SU-DHL-6 (cell line): ENCODE measurements around the gene CORO2A.

Experiments used
- H2AFZ ChIP-seq: fragments of 200-600 bp; sonication (generic); 2 replicates; pipeline ENCODE4 v1.6.1; 2014; ENCODE audit warnings: low read depth, mild to moderate bottlenecking, moderate library complexity, mixed read lengths, antibody characterized with exemption, low read length; ENCODE audit not compliant: severe bottlenecking
- H3F3A ChIP-seq: fragments of 200-600 bp; shearing (Covaris generic); 2 replicates; pipeline ENCODE4 v1.6.0; 2016; ENCODE audit warnings: antibody characterized with exemption, mild to moderate bottlenecking; ENCODE audit not compliant: insufficient read depth
- H3K27ac ChIP-seq: fragments of 200-600 bp; sonication (generic); 2 replicates; pipeline ENCODE4 v1.5.1; 2016; ENCODE audit warnings: low read depth, mild to moderate bottlenecking, low read length, moderate library complexity, mixed read lengths
- H3K27me3 ChIP-seq: fragments of 200-600 bp; sonication (generic), shearing (Covaris generic); 2 replicates; pipeline ENCODE4 v1.6.0; 2014; ENCODE audit warnings: mild to moderate bottlenecking, low read length
- H3K36me3 ChIP-seq: fragments of 200-600 bp; sonication (generic); 2 replicates; pipeline ENCODE4 v1.6.1; 2014; ENCODE audit warnings: mild to moderate bottlenecking, low read length, mixed read lengths
- H3K4me2 ChIP-seq: fragments of 300-600, 200-600 bp; shearing (Covaris generic), sonication (generic); 2 replicates; pipeline ENCODE4 v1.6.0; 2014; ENCODE audit warnings: low read length, low read depth, mild to moderate bottlenecking; ENCODE audit not compliant: poor library complexity, severe bottlenecking
- H3K4me3 ChIP-seq: fragments of 200-600 bp; sonication (generic); 2 replicates; pipeline ENCODE4 v1.5.1; 2014; ENCODE audit warnings: antibody characterized with exemption, low read length, mild to moderate bottlenecking, mixed read lengths; ENCODE audit not compliant: insufficient read depth, poor library complexity, severe bottlenecking
- H3K79me2 ChIP-seq: fragments of 200-600 bp; sonication (generic); 2 replicates; pipeline ENCODE4 v1.6.1; 2014; ENCODE audit warnings: mild to moderate bottlenecking, low read length, moderate library complexity; ENCODE audit not compliant: insufficient read depth
- H3K9ac ChIP-seq: fragments of 200-600 bp; sonication (generic); 2 replicates; pipeline ENCODE4 v1.7.0; 2014; ENCODE audit warnings: mild to moderate bottlenecking, low read length
- H3K9me2 ChIP-seq: fragments of 200-600 bp; sonication (generic); replicated peaks from 2 replicates; pipeline ENCODE4 v1.6.1; 2014; ENCODE audit warnings: low read length; ENCODE audit not compliant: insufficient read depth
- H3K9me3 ChIP-seq: fragments of 200-600 bp; sonication (generic); 2 replicates; pipeline ENCODE4 v1.6.1; 2014; ENCODE audit warnings: low read length, mixed read lengths; ENCODE audit not compliant: insufficient read depth
- H4K20me1 ChIP-seq: fragments of 200-600 bp; sonication (generic); 2 replicates; pipeline ENCODE4 v1.6.1; 2014; ENCODE audit warnings: low read depth, mild to moderate bottlenecking, antibody characterized with exemption, low read length, moderate library complexity, mixed read lengths
- CTCF ChIP-seq: fragments of 200-600 bp; sonication (generic); IDR thresholded peaks from one replicate; pipeline ENCODE4 v1.5.1; 2017; ENCODE audit warnings: antibody characterized with exemption, mild to moderate bottlenecking, low read length, moderate library complexity; ENCODE audit not compliant: insufficient read depth, poor library complexity, severe bottlenecking
- EZH2phosphoT487 ChIP-seq: fragments of 200-600 bp; sonication (generic), shearing (Covaris generic); conservative IDR thresholded peaks from 2 replicates; pipeline ENCODE4 v1.6.1; 2018; ENCODE audit warnings: mild to moderate bottlenecking, antibody characterized with exemption, low read length, moderate library complexity, mixed read lengths

CORO2A gene

GRCh38 chr9:98154678-98155077 is 37.8 kb downstream of the CORO2A start:
- Histone ChIP-seq H3K27me3 (no peaks in the 10 kb centered on the region), H4K20me1 (no peaks in the 10 kb centered on the region), H3K9me2 (no peaks in the 10 kb centered on the region), H3K9ac (no peak overlapping the region), H2AFZ (no peak overlapping the region), H3K36me3 (no peaks in the 10 kb centered on the region), H3K4me2 (no peak overlapping the region), H3K4me3 (no peak overlapping the region), H3K27ac (no peak overlapping the region), H3K79me2 (no peaks in the 10 kb centered on the region), H3K9me3 (no peaks in the 10 kb centered on the region), H3F3A (no peaks in the 10 kb centered on the region)
- no peak for TF ChIP-seq EZH2phosphoT487
- TF ChIP-seq CTCF = no peak

- Histone ChIP-seq H3K36me3 (no peaks in the 10 kb centered on the region), H3K27me3 (no peaks in the 10 kb centered on the region), H4K20me1 (no peaks in the 10 kb centered on the region), H3K9me3 (no peaks in the 10 kb centered on the region), H3K4me3 (no peak overlapping the region), H3K9me2 (no peaks in the 10 kb centered on the region), H3K27ac (no peak overlapping the region), H3K79me2 (no peaks in the 10 kb centered on the region), H2AFZ (no peak overlapping the region), H3K9ac (no peak overlapping the region), H3K4me2 (no peak overlapping the region), H3F3A (no peaks in the 10 kb centered on the region)
- TF ChIP-seq CTCF = no peak
- no peak for TF ChIP-seq EZH2phosphoT487
Measured at GRCh38 chr9:98152526-98152925, 39.9 kb downstream of the CORO2A start.

GRCh38 chr9:98150721-98151120 is 41.7 kb downstream of the CORO2A start:
- no peaks in the 10 kb centered on the region for H3F3A ChIP-seq
- no peaks in the 10 kb centered on the region for H3K79me2 ChIP-seq
- no peaks in the 10 kb centered on the region for H3K27me3 ChIP-seq
- no peaks in the 10 kb centered on the region for H3K9me2 ChIP-seq
- no peak overlapping the region for H3K27ac ChIP-seq
- no peak for TF ChIP-seq EZH2phosphoT487
- TF ChIP-seq CTCF = no peak
- H2AFZ ChIP-seq = no peak overlapping the region
- H3K4me2 ChIP-seq = no peak overlapping the region
- H3K9me3 ChIP-seq = no peaks in the 10 kb centered on the region
- H3K4me3 ChIP-seq = no peak overlapping the region
- no peaks in the 10 kb centered on the region for H3K36me3 ChIP-seq
- H3K9ac ChIP-seq = no peak overlapping the region
- no peaks in the 10 kb centered on the region for H4K20me1 ChIP-seq
